Liver (tissue), 9 donors: Measurements from ENCODE around the gene RHOT1. TPM values are rescaled to one million over a fixed set of nuclear protein-coding genes. Genes with fewer than 3 reads are reported as not detected.
A peak's percentile ranks its signal among the peaks of the same experiment; 100 is the strongest.

Experiments used
- DNase-seq: peaks from one replicate; pipeline ENCODE4 v3.0.0-alpha.2; 2017; ENCODE audit warnings: low spot score
- H3K27ac ChIP-seq, 2 donors: one replicate each; pipeline ENCODE4 v1.7.0; 2013; ENCODE audit warnings: inconsistent platforms in 2 of 2, low read length in 2 of 2, control low read depth in 1 of 2, low read depth in 1 of 2, mild to moderate bottlenecking in 1 of 2
- H3K27me3 ChIP-seq, 4 donors: one replicate each; pipeline versions ENCODE4 v1.6.1 to v1.7.0; 2013; ENCODE audit warnings: low read length in 3 of 4, inconsistent platforms in 1 of 4, mild to moderate bottlenecking in 1 of 4, moderate library complexity in 1 of 4; ENCODE audit not compliant: control insufficient read depth in 4 of 4, insufficient read depth in 4 of 4
- H3K36me3 ChIP-seq, 4 donors: one replicate each; pipeline versions ENCODE4 v1.6.1 to v1.7.0; 2013; ENCODE audit warnings: low read length in 3 of 4, mild to moderate bottlenecking in 3 of 4, low read depth in 1 of 4, moderate library complexity in 1 of 4; ENCODE audit not compliant: control insufficient read depth in 4 of 4, insufficient read depth in 3 of 4
- H3K4me1 ChIP-seq, 4 donors: one replicate each; pipeline versions ENCODE4 v1.6.1 to v1.7.0; 2013; ENCODE audit warnings: low read length in 3 of 4, mild to moderate bottlenecking in 3 of 4, moderate library complexity in 1 of 4; ENCODE audit not compliant: control insufficient read depth in 4 of 4, insufficient read depth in 4 of 4
- H3K4me3 ChIP-seq, 3 donors: one replicate each; pipeline versions ENCODE4 v1.6.1 to v1.7.0; 2013; ENCODE audit warnings: low read length in 3 of 3, control low read depth in 1 of 3, low read depth in 1 of 3, mild to moderate bottlenecking in 1 of 3
- H3K9ac ChIP-seq, 2 donors: one replicate each; pipeline ENCODE4 v1.7.0; 2013; ENCODE audit warnings: low read length in 2 of 2, mild to moderate bottlenecking in 2 of 2, moderate library complexity in 2 of 2, control low read depth in 1 of 2, low read depth in 1 of 2
- H3K9me3 ChIP-seq, 4 donors: one replicate each; pipeline versions ENCODE4 v1.6.1 to v1.7.0; 2013; ENCODE audit warnings: low read length in 3 of 4; ENCODE audit not compliant: control insufficient read depth in 4 of 4
- EGR1 ChIP-seq, 2 donors: IDR thresholded peaks; 2 replicates each; pipeline ENCODE4 v1.6.1; 2016 to 2018; ENCODE audit warnings: antibody characterized with exemption in 2 of 2, low read depth in 2 of 2
- FOXA1 ChIP-seq: IDR thresholded peaks from 2 replicates; pipeline ENCODE4 v1.6.1; 2016; ENCODE audit warnings: antibody characterized with exemption
- FOXA2 ChIP-seq: IDR thresholded peaks from 2 replicates; pipeline ENCODE4 v1.6.1; 2016; ENCODE audit warnings: antibody characterized with exemption
- GABPA ChIP-seq, 2 donors: IDR thresholded peaks in 1 of 2; conservative IDR thresholded peaks in 1 of 2; 2 replicates each; pipeline ENCODE4 v1.6.1; 2016; ENCODE audit warnings: antibody characterized with exemption in 2 of 2, mild to moderate bottlenecking in 1 of 2, moderate library complexity in 1 of 2
- HNF4A ChIP-seq, 2 donors: conservative IDR thresholded peaks; 2 replicates each; pipeline ENCODE4 v1.6.1; 2016; ENCODE audit warnings: antibody characterized with exemption in 2 of 2, mild to moderate bottlenecking in 2 of 2
- HNF4G ChIP-seq: IDR thresholded peaks from 2 replicates; pipeline ENCODE4 v1.6.1; 2016; ENCODE audit warnings: antibody characterized with exemption
- JUND ChIP-seq, 2 donors: IDR thresholded peaks; 2 replicates each; pipeline ENCODE4 v1.6.1; 2016; ENCODE audit warnings: antibody characterized with exemption in 2 of 2
- NR2F2 ChIP-seq: IDR thresholded peaks from 2 replicates; pipeline ENCODE4 v1.6.1; 2016; ENCODE audit warnings: antibody characterized with exemption
- RAD21 ChIP-seq, 2 donors: IDR thresholded peaks; 2 replicates each; pipeline ENCODE4 v1.6.1; 2016; ENCODE audit warnings: antibody characterized with exemption in 2 of 2, mild to moderate bottlenecking in 2 of 2
- RXRA ChIP-seq, 2 donors: IDR thresholded peaks; 2 replicates each; pipeline ENCODE4 v1.6.1; 2017 to 2018; ENCODE audit warnings: antibody characterized with exemption in 2 of 2, mild to moderate bottlenecking in 1 of 2
- SP1 ChIP-seq: IDR thresholded peaks from 2 replicates; pipeline ENCODE4 v1.6.1; 2018; ENCODE audit warnings: antibody characterized with exemption, mild to moderate bottlenecking
- TAF1 ChIP-seq: conservative IDR thresholded peaks from 2 replicates; pipeline ENCODE4 v1.6.1; 2016; ENCODE audit warnings: antibody characterized with exemption, mild to moderate bottlenecking
- YY1 ChIP-seq: IDR thresholded peaks from 2 replicates; pipeline ENCODE4 v1.6.1; 2016; ENCODE audit warnings: antibody characterized with exemption, mild to moderate bottlenecking
- WGBS: extraction: QIAGEN DNeasy Blood & Tissue Kit; methylation state at CpG from one replicate; pipeline ENCODE4 v1.1.7; 2013; 5-methylcytosine and 5-hydroxymethylcytosine counted together
- polyA plus RNA-seq, 2 donors: library from polyadenylated mRNA; stranded (reverse) in 1 of 2; unstranded in 1 of 2; fragments of 200-250 nt in 1 of 2; fragments of >200 nt in 1 of 2; fragmentation: Nextera tagmentation in 1 of 2; extraction: Ambion mirVana in 1 of 2; gene quantifications; one replicate each; pipeline versions ENCODE4 v1.2.1 to v1.2.3, GENCODE V29; 2013 to 2015
- total RNA-seq, 2 donors: library from RNA; depleted of rRNA; stranded (reverse); fragments of >200 nt; gene quantifications; one replicate each; pipeline ENCODE4 v1.2.3, GENCODE V29; 2014
- TF ChIP-seq, protein P1 (sequence below): IDR thresholded peaks from 2 replicates; pipeline ENCODE4 v1.6.1; 2016; ENCODE audit warnings: antibody characterized with exemption
- TF ChIP-seq, protein P2 (sequence below): IDR thresholded peaks from 2 replicates; pipeline ENCODE4 v1.6.1; 2016; ENCODE audit warnings: antibody characterized with exemption
- TF ChIP-seq, protein P3 (sequence below): IDR thresholded peaks from 2 replicates; pipeline ENCODE4 v1.6.1; 2016; ENCODE audit warnings: antibody characterized with exemption
- TF ChIP-seq, protein P4 (sequence below): IDR thresholded peaks from 2 replicates; pipeline ENCODE4 v1.6.1; 2016; ENCODE audit warnings: antibody characterized with exemption, mild to moderate bottlenecking
- TF ChIP-seq, protein P5 (sequence below): fragments of 150-350 bp; IDR thresholded peaks from 2 replicates; pipeline ENCODE4 v1.5.1; 2017; ENCODE audit warnings: improper control_type of control experiment, low read depth, low read length; ENCODE audit not compliant: missing input control
- donor health status: healthy.
- donor health status: healthy.
- donor health status: healthy.
- donor health status: healthy.
- donor health status: healthy.

RHOT1 gene
- total and polyA plus RNA-seq, 4 donors, result 8.1 to 43.4 (median 17.1) TPM

DNA sequence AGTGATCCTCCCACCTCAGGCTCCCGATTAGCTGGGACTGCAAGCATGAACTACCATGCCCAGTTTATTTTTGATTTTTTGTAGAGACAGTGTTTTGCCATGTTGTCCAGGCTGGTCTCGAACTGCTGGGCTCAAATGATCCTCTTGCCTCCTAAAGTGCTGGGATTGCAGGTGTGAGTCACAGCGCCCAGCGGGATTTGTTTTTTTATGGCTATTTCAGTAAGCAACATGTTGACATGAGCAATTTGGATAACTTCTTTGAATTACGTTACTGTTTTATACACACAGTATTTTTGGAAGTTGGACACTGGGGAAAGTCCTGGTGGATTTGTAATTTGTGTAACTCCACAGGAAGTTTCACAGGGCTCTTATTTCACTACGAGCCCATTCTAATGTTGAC, 18.5 kb upstream of the RHOT1 start:
- no peak for DNase-seq
- 42% methylated on average over 6 of the region's 6 CpGs for WGBS
- Histone ChIP-seq H3K4me1 (peaks cover 7 to 24% (median 20%) of the 10 kb centered on the region in 4 donors), H3K4me3 (no peak overlapping the region), H3K27ac (peak overlapping the region; percentile 76 to 99), H3K9ac (no peak overlapping the region), H3K9me3 (no peaks in the 10 kb centered on the region), H3K27me3 (no peaks in the 10 kb centered on the region), H3K36me3 (no peaks in the 10 kb centered on the region)
- no peak for TF ChIP-seq FOXA2
- no peak for TF ChIP-seq YY1
- TF ChIP-seq RXRA (IDR thresholded peaks at IDR 0.05), result peak in 1 of 2 donors; percentile 11
- no peak for TF ChIP-seq TAF1
- TF ChIP-seq, protein P1, sequence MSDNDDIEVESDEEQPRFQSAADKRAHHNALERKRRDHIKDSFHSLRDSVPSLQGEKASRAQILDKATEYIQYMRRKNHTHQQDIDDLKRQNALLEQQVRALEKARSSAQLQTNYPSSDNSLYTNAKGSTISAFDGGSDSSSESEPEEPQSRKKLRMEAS, result no peak
- no peak for TF ChIP-seq NR2F2
- TF ChIP-seq, protein P2, sequence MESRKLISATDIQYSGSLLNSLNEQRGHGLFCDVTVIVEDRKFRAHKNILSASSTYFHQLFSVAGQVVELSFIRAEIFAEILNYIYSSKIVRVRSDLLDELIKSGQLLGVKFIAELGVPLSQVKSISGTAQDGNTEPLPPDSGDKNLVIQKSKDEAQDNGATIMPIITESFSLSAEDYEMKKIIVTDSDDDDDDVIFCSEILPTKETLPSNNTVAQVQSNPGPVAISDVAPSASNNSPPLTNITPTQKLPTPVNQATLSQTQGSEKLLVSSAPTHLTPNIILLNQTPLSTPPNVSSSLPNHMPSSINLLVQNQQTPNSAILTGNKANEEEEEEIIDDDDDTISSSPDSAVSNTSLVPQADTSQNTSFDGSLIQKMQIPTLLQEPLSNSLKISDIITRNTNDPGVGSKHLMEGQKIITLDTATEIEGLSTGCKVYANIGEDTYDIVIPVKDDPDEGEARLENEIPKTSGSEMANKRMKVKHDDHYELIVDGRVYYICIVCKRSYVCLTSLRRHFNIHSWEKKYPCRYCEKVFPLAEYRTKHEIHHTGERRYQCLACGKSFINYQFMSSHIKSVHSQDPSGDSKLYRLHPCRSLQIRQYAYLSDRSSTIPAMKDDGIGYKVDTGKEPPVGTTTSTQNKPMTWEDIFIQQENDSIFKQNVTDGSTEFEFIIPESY, result no peak
- TF ChIP-seq, protein P3, sequence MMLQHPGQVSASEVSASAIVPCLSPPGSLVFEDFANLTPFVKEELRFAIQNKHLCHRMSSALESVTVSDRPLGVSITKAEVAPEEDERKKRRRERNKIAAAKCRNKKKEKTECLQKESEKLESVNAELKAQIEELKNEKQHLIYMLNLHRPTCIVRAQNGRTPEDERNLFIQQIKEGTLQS, result no peak
- TF ChIP-seq RAD21 (IDR thresholded peaks at IDR 0.05), result no peak
- peak in 1 of 2 donors; percentile 38 for TF ChIP-seq JUND (IDR thresholded peaks at IDR 0.05)
- TF ChIP-seq, protein P4, sequence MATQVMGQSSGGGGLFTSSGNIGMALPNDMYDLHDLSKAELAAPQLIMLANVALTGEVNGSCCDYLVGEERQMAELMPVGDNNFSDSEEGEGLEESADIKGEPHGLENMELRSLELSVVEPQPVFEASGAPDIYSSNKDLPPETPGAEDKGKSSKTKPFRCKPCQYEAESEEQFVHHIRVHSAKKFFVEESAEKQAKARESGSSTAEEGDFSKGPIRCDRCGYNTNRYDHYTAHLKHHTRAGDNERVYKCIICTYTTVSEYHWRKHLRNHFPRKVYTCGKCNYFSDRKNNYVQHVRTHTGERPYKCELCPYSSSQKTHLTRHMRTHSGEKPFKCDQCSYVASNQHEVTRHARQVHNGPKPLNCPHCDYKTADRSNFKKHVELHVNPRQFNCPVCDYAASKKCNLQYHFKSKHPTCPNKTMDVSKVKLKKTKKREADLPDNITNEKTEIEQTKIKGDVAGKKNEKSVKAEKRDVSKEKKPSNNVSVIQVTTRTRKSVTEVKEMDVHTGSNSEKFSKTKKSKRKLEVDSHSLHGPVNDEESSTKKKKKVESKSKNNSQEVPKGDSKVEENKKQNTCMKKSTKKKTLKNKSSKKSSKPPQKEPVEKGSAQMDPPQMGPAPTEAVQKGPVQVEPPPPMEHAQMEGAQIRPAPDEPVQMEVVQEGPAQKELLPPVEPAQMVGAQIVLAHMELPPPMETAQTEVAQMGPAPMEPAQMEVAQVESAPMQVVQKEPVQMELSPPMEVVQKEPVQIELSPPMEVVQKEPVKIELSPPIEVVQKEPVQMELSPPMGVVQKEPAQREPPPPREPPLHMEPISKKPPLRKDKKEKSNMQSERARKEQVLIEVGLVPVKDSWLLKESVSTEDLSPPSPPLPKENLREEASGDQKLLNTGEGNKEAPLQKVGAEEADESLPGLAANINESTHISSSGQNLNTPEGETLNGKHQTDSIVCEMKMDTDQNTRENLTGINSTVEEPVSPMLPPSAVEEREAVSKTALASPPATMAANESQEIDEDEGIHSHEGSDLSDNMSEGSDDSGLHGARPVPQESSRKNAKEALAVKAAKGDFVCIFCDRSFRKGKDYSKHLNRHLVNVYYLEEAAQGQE, result no peak
- TF ChIP-seq SP1, result peak; percentile 40
- TF ChIP-seq HNF4G, result peak; percentile 16
- TF ChIP-seq, protein P5, sequence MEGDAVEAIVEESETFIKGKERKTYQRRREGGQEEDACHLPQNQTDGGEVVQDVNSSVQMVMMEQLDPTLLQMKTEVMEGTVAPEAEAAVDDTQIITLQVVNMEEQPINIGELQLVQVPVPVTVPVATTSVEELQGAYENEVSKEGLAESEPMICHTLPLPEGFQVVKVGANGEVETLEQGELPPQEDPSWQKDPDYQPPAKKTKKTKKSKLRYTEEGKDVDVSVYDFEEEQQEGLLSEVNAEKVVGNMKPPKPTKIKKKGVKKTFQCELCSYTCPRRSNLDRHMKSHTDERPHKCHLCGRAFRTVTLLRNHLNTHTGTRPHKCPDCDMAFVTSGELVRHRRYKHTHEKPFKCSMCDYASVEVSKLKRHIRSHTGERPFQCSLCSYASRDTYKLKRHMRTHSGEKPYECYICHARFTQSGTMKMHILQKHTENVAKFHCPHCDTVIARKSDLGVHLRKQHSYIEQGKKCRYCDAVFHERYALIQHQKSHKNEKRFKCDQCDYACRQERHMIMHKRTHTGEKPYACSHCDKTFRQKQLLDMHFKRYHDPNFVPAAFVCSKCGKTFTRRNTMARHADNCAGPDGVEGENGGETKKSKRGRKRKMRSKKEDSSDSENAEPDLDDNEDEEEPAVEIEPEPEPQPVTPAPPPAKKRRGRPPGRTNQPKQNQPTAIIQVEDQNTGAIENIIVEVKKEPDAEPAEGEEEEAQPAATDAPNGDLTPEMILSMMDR, result no peak
- TF ChIP-seq GABPA (IDR thresholded peaks at IDR 0.05 in 1 of 2, conservative IDR thresholded peaks at IDR 0.05 in 1 of 2), result no peak
- TF ChIP-seq HNF4A (conservative IDR thresholded peaks at IDR 0.05), result peak; percentile 57 to 81
- TF ChIP-seq FOXA1, result no peak
- no peak for TF ChIP-seq EGR1 (IDR thresholded peaks at IDR 0.05; ENCODE audit: low read depth in 2 of 2)
